ENCODE results near the gene RREB1.
"Not testable (repeated sequence)": the region's sequence is repeated elsewhere in the genome, so short reads cannot be mapped to it uniquely, and the experiment has no call there.

The RREB1 gene

DNA sequence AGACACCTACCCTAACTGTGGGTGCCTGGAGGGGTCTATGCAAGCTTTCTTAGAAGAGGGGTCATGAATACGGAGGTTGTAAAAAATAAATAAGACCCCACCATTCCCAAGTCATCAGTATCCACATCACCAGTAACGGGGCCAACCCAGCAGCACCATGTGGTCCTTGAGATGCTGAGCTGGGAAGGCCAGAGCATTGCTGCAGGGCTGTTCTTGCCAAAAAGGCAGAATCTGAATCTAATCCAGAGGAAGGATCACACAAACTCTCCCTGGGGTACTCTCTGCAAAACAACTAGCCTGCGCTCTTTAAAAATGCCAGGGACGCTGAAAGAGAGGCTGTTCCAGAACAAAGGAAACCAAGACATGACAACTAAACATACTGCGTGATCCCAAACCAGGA lies 162.1 kb downstream of the RREB1 start:
- POLR2A ChIA-PET (ENCODE audit: low non-redundant PET): interaction anchor here (0.7 kb wide), 1 partner anchor 9 kb away, joined by 3 read pairs; no protein-coding TSS in a partner anchor
- DNase-seq (ENCODE audit: low spot score): no peak
- TF ChIP-seq, protein P1, sequence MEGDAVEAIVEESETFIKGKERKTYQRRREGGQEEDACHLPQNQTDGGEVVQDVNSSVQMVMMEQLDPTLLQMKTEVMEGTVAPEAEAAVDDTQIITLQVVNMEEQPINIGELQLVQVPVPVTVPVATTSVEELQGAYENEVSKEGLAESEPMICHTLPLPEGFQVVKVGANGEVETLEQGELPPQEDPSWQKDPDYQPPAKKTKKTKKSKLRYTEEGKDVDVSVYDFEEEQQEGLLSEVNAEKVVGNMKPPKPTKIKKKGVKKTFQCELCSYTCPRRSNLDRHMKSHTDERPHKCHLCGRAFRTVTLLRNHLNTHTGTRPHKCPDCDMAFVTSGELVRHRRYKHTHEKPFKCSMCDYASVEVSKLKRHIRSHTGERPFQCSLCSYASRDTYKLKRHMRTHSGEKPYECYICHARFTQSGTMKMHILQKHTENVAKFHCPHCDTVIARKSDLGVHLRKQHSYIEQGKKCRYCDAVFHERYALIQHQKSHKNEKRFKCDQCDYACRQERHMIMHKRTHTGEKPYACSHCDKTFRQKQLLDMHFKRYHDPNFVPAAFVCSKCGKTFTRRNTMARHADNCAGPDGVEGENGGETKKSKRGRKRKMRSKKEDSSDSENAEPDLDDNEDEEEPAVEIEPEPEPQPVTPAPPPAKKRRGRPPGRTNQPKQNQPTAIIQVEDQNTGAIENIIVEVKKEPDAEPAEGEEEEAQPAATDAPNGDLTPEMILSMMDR (conservative IDR thresholded peaks at IDR 0.05; ENCODE audit: low read depth): no peak
- CTCF ChIA-PET: interaction anchor here (0.6 kb wide), 1 partner anchor 122 kb away, joined by 5 read pairs; no protein-coding TSS in a partner anchor
- 0 out of 2 replicates have a peak overlapping the region, but pooled peaks have one; percentile 57 for H3K27ac ChIP-seq

DNA sequence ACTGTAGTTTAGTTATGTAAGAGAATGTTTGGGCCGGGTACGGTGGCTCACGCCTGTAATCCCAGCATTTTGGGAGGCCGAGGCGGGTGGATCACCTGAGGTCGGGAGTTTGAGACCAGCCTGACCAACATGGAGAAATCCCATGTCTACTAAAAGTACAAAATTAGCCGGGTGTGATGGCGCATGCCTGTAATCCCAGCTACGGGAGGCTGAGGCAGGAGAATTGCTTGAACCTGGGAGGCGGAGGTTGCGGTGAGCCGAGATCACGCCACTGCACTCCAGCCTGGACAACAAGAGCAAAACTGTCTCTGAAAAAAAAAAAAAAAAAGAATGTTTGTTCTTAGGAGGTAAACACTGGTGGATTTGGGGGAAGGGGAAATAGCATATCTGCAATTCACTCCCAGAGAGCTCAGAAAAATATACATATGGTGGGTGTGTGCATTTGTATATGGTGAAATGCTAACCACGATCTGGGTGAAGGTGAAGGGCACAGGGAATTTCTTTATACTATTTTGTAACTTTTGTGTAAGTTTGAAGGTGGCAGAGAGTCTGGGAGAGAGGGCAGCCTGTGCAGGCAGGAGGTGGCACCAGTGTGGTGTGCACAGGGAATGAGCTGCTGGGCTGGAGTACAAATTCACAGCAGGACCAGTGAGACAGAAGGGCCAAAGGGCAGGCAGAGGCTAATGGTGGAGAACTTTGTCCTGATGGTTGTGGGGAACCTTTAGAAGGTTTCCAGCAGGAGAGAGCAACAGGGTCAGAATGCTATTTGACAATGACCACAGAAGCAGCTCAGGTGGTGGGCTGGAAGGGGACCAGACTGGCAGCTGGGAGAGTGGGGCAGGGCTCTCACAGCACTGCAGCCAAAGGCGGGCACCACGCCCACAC lies 162.8 kb downstream of the RREB1 start:
- peak overlapping the region; percentile 57 for H3K27ac ChIP-seq
- CTCF ChIA-PET: interaction anchor here (0.7 kb wide), 1 partner anchor 506 kb away, joined by 7 read pairs; no protein-coding TSS in a partner anchor
- TF ChIP-seq, protein P1 (conservative IDR thresholded peaks at IDR 0.05; ENCODE audit: low read depth): no peak
- no peak for DNase-seq (ENCODE audit: low spot score)
- POLR2A ChIA-PET (ENCODE audit: low non-redundant PET): interaction anchor here (0.7 kb wide), 1 partner anchor 9 kb away, joined by 3 read pairs; no protein-coding TSS in a partner anchor

DNA sequence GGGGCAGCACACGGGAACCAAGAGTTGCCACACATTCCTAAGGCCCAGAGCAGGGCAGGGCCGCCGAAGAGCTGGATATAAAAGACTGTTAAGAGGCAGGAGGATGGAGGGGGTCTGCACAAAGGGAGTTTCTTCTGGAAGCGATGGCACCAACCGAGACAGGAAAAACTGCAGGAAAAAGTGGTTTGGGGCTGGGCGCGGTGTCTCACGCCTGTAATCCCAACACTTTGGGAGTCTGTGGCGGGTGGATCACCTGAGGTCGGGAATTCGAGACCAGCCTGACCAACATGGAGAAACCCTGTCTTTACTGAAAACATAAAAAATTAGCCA lies 163.4 kb downstream of the RREB1 start:
- no peak for DNase-seq (ENCODE audit: low spot score)
- TF ChIP-seq, protein P1 (conservative IDR thresholded peaks at IDR 0.05; ENCODE audit: low read depth): no peak
- peak overlapping the region; percentile 57 for H3K27ac ChIP-seq
- POLR2A ChIA-PET (ENCODE audit: low non-redundant PET): no interaction called here
- CTCF ChIA-PET: no interaction called here

DNA sequence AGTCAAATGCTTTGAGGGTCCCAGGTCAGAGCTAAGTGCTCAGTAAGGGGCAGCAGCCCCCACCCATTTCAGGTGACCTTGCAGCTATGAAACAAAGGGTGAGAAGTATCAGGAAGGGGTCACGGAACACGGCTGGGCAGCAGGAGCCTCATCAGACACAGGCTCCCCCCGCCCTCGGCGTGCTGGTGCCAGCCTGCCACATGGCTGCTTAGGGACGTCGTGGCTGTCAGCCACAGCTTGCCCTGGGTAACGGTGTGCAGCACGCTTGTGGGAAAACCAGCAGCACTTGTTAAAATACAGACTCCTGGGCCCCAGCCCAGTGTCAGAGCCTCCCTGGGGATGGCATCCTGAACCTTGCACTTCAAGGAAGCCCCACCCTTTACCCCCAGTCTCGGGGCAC lies 165.9 kb downstream of the RREB1 start:
- no peak for DNase-seq (ENCODE audit: low spot score)
- ChIA-PET CTCF (interaction anchor here (0.7 kb wide), 1 partner anchor 806 kb away, joined by 3 read pairs; no protein-coding TSS in a partner anchor), POLR2A (ENCODE audit: low non-redundant PET) (no interaction called here)
- TF ChIP-seq, protein P1 (conservative IDR thresholded peaks at IDR 0.05; ENCODE audit: low read depth): no peak
- no peak overlapping the region for H3K27ac ChIP-seq

DNA sequence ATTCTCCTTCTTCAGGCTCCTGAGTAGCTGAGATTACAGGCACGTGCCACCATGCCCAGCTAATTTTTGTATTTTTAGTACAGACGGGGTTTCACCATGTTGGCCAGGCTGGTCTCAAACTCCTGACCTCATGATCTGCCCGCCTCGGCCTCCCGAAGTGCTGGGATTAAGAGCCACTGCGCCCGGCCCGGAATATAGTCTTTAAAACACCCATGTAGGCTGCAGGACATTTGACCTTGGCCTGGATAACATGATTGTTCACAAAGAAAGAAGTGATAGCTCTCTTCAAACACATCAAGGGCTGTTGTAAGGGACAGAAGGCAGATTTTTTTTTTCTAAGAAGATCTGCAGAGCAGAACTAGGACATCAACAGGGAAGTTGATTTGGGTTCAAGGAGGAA lies 166.8 kb downstream of the RREB1 start:
- DNase-seq (ENCODE audit: low spot score); POLR2A ChIA-PET (ENCODE audit: low non-redundant PET): not testable (repeated sequence)
- H3K27ac ChIP-seq: peak overlapping the region; percentile 36; the same call in 1 of the 2 replicates
- CTCF ChIA-PET: interaction anchor here (0.6 to 1.3 kb wide), 3 partner anchors 12 to 340 kb away, joined by 3 to 14 read pairs (median 6); no protein-coding TSS in a partner anchor

DNA sequence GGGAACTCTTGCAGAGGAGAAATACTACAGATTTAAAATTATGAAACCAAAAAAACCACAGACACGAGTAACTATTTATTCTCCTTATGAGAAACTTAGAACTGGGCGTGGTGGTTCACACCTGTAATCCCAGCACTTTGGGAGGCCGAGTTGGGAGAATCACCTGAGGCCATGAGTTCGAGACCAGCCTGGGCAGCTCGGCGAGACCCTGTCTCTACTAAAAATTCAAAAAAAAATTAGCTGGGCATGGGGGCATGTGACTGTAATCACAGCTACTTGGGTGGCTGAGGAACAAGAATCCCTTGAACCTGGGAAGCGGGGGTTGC lies 168.4 kb downstream of the RREB1 start:
- ChIA-PET CTCF (interaction anchor here (0.5 to 1.6 kb wide), 8 partner anchors 10 to 698 kb away, joined by 3 to 15 read pairs (median 3); no protein-coding TSS in a partner anchor), POLR2A (ENCODE audit: low non-redundant PET) (no interaction called here)
- H3K27ac ChIP-seq: peak overlapping the region; percentile 86
- TF ChIP-seq, protein P1 (conservative IDR thresholded peaks at IDR 0.05; ENCODE audit: low read depth): peak; percentile 54
- DNase-seq (ENCODE audit: low spot score): no peak
